SHP77 (cell line): Measurements from ENCODE around the gene MOB4.

Experiments used
- DNase-seq, 2 experiments: peaks; one replicate each; lab custom pipeline; 2025; lab: John Stamatoyannopoulos, UW

MOB4 gene

DNA sequence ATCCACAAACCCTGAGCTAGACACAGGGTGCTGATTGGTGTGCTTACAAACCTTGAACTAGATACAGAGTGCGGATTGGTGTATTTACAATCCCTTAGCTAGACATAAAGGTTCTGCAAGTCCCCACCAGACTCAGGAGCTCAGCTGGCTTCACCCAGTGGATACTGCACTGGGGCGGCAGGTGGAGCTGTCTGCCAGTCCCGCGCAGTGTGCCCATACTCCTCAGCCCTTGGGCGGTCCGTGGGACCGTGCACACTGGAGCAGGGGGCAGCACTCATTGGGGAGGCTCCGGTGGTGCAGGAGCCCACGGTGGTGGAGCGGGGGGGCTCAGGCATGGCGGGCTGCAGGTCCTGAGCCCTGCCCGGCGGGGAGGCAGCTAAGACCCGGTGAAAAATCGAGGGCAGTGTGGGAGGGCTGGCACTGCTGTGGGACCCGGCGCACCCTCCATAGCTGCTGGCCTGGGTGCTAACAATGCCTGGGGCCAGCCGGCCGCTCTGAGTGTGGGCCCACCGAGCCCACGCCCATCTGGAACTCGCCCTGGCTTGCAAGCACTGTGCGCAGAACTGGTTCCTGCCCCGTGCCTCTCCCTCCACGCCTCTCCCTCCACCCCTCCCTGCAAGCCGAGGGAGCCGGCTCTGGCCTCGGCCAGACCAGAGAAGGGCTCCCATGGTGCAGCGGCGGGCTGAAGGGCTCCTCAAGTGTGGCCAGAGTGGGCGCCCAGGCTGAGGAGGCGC is 75.6 kb downstream of the MOB4 start:
- DNase-seq, result no peak

DNA sequence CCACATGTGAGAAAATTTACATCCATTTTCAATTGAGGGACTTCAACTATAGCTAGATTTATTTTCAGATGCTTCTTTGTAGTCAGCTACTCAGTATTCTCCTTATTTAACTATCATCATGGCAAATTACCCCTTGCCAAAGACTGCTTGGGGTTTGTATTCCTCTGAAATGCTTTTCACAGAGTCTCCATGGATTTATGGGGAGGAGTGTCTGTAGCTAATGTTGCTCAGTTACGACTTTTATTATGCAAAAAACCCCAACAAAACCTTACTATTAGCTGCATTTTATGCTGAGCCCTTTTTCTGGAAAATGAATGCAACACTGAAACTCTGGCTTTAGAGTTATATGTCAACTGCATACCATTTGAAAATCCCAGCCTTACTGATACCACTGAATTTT is 80.9 kb downstream of the MOB4 start:
- DNase-seq, result no peak

DNA sequence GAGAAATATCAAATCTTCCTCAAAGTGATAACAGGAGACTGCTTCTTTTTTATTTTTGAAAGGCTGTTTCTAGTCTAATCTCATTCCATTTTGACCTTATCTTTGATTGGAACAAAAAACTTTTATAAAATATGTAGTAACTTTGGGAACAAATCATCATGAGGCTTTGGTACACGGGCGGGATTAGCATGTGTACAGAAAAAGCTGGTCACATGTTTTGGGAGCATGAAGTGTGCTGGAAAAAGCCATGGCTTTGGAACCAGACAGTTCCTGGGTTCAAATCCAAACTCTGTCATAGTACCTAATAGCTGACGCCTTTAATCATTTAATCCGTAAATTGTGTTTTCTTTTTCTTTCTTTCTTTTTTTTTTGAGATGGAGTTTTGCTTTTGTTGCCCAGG is 81.3 kb downstream of the MOB4 start:
- no peak for DNase-seq

DNA sequence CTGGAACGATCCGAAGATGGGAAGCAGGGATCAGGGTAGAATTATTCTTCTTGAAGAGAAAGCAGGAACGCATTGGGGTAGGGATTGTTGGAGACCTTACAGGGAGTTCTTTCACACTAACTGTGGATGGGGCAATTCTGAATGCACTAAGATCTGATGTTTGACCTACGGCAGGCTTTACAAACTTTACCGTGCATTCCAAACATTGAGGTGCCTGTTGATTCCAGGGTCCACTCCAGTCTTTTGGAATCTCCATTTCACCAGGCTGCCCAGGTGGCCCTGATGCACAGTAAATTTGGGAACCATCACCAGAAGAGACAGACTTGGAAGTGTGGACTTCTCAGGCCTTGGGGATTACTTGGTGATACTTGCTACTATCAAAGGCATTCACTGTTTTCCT is 82.6 kb downstream of the MOB4 start:
- DNase-seq, result no peak

DNA sequence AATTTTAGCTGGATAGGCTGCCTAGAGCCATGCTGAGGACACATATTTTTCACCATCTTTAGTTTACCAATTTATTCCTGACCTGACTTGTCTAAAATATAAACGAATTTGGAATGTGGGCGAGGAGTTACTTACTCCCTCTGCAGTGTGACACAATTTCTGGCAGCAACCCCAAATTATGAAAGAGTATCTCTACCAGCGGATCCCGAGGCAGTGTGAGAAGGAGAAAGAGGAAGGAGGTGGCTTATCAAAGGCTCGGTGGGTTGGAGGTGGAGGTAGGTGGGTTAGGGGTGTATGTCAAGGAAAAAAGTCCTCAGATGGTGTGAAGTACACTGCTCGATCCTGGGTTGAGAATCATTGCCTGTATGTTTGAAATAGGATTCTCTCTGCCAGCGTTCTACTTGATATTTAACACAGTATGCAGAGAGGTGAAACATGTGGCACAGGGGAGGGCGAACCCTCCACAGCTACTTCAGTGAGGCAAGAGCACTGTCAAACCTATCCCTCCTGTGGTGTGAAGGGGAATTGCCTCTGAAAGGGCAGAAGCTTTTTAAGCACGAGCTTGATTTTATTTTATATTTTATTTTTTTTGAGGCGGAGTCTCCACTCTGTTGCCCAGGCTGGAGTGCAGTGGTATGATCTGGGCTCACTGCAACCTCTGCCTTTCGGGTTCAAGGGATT is 83.6 kb downstream of the MOB4 start:
- DNase-seq, result peak in 1 of 2 experiments; percentile 13

DNA sequence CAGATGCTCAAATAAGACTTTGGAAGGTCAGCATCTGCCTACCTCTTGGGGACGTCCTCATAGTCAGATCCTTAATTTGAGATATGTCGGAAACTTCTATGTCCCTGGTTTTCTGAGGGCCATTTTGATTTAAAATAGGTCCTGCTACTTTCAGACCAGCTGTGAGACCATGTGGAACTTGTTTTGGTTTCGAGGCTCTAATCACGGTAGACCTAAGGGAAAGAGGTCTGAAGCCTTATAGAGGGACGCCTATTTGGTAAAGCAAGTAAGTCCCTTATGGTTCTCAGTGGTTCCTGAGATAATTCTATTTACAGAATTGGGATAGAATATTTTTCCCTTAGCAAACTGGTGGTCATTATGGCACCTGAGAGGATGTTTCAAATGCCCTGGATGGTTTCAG is 84.4 kb downstream of the MOB4 start:
- DNase-seq, result no peak

DNA sequence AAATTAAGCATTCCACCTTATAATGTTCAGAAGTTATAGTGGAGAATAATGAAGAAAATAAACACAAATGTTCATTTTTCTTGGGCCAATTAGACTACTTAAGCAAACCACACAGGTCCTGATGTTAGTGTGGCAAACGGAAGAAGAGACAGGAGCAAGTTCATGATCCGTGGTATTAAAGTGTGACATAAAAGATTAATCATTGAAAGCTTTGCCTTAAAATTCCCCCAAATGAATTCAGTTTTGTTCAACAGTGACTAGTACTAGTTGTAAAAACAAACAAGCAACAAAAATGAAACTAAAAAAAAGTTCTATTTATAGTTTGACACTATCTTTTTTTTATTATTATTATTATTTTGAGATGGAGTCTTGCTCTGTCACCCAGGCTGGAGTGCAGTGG is 85.9 kb downstream of the MOB4 start:
- DNase-seq, result no peak
